HepG2 (cell line): ENCODE measurements around the gene KRTAP26-1. TPM values are rescaled to one million over a fixed set of nuclear protein-coding genes. Genes with fewer than 3 reads are reported as not detected.

Experiments used
- GATAD1 ChIP-seq: IDR thresholded peaks from 2 replicates; pipeline ENCODE4 v1.6.1; 2016; ENCODE audit warnings: missing genetic modification reagents, missing compliant biosample characterization
- NFKB2 ChIP-seq: sonication (generic); formaldehyde crosslinking; IDR thresholded peaks from 2 replicates; pipeline ENCODE4 v1.4.0; 2020; ENCODE audit warnings: missing genetic modification reagents, borderline replicate concordance
- TGIF2 ChIP-seq: IDR thresholded peaks from 2 replicates; pipeline ENCODE4 v1.6.1; 2016; ENCODE audit warnings: control low read depth, missing compliant biosample characterization
- ZNF44 ChIP-seq: sonication (generic); formaldehyde crosslinking; IDR thresholded peaks from 2 replicates; pipeline ENCODE4 v1.5.1; 2020; ENCODE audit warnings: mild to moderate bottlenecking, missing genetic modification reagents
- polyA plus RNA-seq, 8 experiments: library from polyadenylated mRNA; depleted of rRNA in 3 of 8; stranded (reverse) in 7 of 8; unstranded in 1 of 8; fragments of >200 nt; fragmentation: Illumina TruSeq in 4 of 8; extraction: Trizol in 4 of 8; gene quantifications; 2 replicates each; pipeline versions ENCODE4 v1.2.1 to v1.2.3, GENCODE V29; 2011 to 2016; ENCODE audit warnings: low read depth in 4 of 8, missing spikeins in 1 of 8, mixed read lengths in 1 of 8; ENCODE audit not compliant: insufficient read depth in 1 of 8
- small RNA-seq, 3 experiments: library from RNA; depleted of rRNA; stranded (forward); fragments of <200 nt; gene quantifications; one replicate each; pipeline ENCODE3, GENCODE V24; 2012; ENCODE audit warnings: low read depth in 2 of 3, low replicate concordance in 1 of 3; ENCODE audit not compliant: insufficient read length in 3 of 3, insufficient read depth in 2 of 3
- total RNA-seq, 5 experiments: library from RNA; depleted of rRNA; stranded (reverse); fragments of >200 nt; fragmentation: Illumina TruSeq; extraction: Trizol; gene quantifications; 2 replicates each; pipeline ENCODE4 v1.2.3, GENCODE V29; 2016; ENCODE audit warnings: low read depth in 1 of 5
- TF ChIP-seq, protein P1 (sequence below): sonication (generic); formaldehyde crosslinking; conservative IDR thresholded peaks from 2 replicates; pipeline ENCODE4 v1.4.0; 2020; ENCODE audit warnings: missing genetic modification reagents
- TF ChIP-seq, protein P2 (sequence below): sonication (generic); formaldehyde crosslinking; IDR thresholded peaks from 2 replicates; pipeline ENCODE4 v1.5.0; 2020; ENCODE audit warnings: missing genetic modification reagents

KRTAP26-1 gene
- total and polyA plus RNA-seq, 2 of the 13 experiments (the other 11 are each of a cell fraction or from before 2014, with no cell fraction given): not detected

DNA sequence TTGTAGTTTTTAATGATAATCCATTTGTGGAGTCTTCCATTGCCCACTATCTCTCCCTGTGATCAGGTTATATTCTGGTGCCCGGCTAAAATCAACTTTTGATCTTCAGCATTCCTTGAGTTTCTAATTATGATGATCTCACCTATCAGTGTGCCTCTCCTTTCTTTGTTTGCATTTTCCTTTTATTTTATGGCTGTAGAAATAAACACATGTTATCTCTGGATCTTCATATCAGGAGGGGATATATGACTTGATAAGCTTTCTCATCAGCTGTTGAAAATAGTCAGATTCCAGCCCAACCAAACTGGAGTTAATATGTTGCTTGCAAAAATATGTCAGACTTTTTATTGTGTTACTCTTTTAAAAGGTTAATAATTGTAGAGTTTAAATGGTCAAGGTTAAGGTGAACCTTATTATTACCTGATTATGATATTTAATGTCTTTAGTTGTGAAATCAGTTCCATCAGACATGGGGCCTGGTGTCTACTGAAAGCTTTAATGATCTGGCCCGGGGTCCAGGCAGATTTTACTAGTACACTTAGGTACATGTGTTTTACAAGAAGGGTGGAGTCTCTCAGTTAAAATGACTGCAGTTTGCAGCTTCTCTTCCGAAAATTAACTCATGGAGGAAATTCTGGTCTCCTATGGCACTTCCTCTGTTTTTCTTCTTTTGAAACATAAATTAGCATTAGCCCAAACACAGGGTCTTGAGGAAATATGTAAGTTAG lies 50.1 kb downstream of the KRTAP26-1 start (continued):
- TF ChIP-seq, protein P1, sequence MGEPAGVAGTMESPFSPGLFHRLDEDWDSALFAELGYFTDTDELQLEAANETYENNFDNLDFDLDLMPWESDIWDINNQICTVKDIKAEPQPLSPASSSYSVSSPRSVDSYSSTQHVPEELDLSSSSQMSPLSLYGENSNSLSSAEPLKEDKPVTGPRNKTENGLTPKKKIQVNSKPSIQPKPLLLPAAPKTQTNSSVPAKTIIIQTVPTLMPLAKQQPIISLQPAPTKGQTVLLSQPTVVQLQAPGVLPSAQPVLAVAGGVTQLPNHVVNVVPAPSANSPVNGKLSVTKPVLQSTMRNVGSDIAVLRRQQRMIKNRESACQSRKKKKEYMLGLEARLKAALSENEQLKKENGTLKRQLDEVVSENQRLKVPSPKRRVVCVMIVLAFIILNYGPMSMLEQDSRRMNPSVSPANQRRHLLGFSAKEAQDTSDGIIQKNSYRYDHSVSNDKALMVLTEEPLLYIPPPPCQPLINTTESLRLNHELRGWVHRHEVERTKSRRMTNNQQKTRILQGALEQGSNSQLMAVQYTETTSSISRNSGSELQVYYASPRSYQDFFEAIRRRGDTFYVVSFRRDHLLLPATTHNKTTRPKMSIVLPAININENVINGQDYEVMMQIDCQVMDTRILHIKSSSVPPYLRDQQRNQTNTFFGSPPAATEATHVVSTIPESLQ (CRISPR knock-in tag): no peak
- TF ChIP-seq TGIF2: no peak
- TF ChIP-seq, protein P2, sequence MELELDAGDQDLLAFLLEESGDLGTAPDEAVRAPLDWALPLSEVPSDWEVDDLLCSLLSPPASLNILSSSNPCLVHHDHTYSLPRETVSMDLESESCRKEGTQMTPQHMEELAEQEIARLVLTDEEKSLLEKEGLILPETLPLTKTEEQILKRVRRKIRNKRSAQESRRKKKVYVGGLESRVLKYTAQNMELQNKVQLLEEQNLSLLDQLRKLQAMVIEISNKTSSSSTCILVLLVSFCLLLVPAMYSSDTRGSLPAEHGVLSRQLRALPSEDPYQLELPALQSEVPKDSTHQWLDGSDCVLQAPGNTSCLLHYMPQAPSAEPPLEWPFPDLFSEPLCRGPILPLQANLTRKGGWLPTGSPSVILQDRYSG (CRISPR knock-in tag): no peak
- TF ChIP-seq NFKB2: no peak
- TF ChIP-seq GATAD1 (CRISPR knock-in tag): no peak
- TF ChIP-seq ZNF44: no peak
- TF ChIP-seq, all 625 proteins: peak for 0

Small RNA genes lying within 50 kb of the gene (small RNA-seq; reads per million reads assigned to genes)
- gene KRTAP23-1: 0 reads per million in 3 experiments

Other genes starting within 250 kb of the KRTAP26-1 start
- gene CLDN17, start 153.5 kb downstream of the KRTAP26-1 start, total RNA-seq (2016; rRNA removed; fragmentation: Illumina TruSeq; extraction: Trizol): not detected in 2 replicates
- not detected in 2 replicates for gene CLDN17, start 153.5 kb downstream of the KRTAP26-1 start, polyA plus RNA-seq (2011; rRNA removed)
- gene CLDN8, start 104.2 kb downstream of the KRTAP26-1 start, total RNA-seq (2016; rRNA removed; fragmentation: Illumina TruSeq; extraction: Trizol): not detected in 2 replicates
- not detected in 2 replicates for gene CLDN8, start 104.2 kb downstream of the KRTAP26-1 start, polyA plus RNA-seq (2011; rRNA removed)
- not detected in 2 replicates for gene KRTAP24-1, start 37.4 kb downstream of the KRTAP26-1 start, total RNA-seq (2016; rRNA removed; fragmentation: Illumina TruSeq; extraction: Trizol)
- gene KRTAP24-1, start 37.4 kb downstream of the KRTAP26-1 start, polyA plus RNA-seq (2011; rRNA removed): not detected in 2 replicates
- gene KRTAP25-1, start 30.8 kb downstream of the KRTAP26-1 start, total RNA-seq (2016; rRNA removed; fragmentation: Illumina TruSeq; extraction: Trizol): not detected in 2 replicates
- not detected in 2 replicates for gene KRTAP25-1, start 30.8 kb downstream of the KRTAP26-1 start, polyA plus RNA-seq (2011; rRNA removed)
- not detected in 2 replicates for gene KRTAP27-1, start 17.4 kb upstream of the KRTAP26-1 start, total RNA-seq (2016; rRNA removed; fragmentation: Illumina TruSeq; extraction: Trizol)
- gene KRTAP27-1, start 17.4 kb upstream of the KRTAP26-1 start, polyA plus RNA-seq (2011; rRNA removed): not detected in 2 replicates
- not detected in 2 replicates for gene KRTAP23-1, start 28.3 kb upstream of the KRTAP26-1 start, total RNA-seq (2016; rRNA removed; fragmentation: Illumina TruSeq; extraction: Trizol)
- gene KRTAP23-1, start 28.3 kb upstream of the KRTAP26-1 start, polyA plus RNA-seq (2011; rRNA removed): not detected in 2 replicates
- not detected in 2 replicates for gene KRTAP13-2, start 52.0 kb upstream of the KRTAP26-1 start, total RNA-seq (2016; rRNA removed; fragmentation: Illumina TruSeq; extraction: Trizol)
- gene KRTAP13-2, start 52.0 kb upstream of the KRTAP26-1 start, polyA plus RNA-seq (2011; rRNA removed): not detected in 2 replicates
- not detected in 2 replicates for gene KRTAP13-1, start 75.7 kb upstream of the KRTAP26-1 start, total RNA-seq (2016; rRNA removed; fragmentation: Illumina TruSeq; extraction: Trizol)
- gene KRTAP13-1, start 75.7 kb upstream of the KRTAP26-1 start, polyA plus RNA-seq (2011; rRNA removed): not detected in 2 replicates
- gene KRTAP13-3, start 105.6 kb upstream of the KRTAP26-1 start, total RNA-seq (2016; rRNA removed; fragmentation: Illumina TruSeq; extraction: Trizol): not detected in 2 replicates
- gene KRTAP13-3, start 105.6 kb upstream of the KRTAP26-1 start, polyA plus RNA-seq (2011; rRNA removed): not detected in 2 replicates
- gene KRTAP13-4, start 109.9 kb upstream of the KRTAP26-1 start, total RNA-seq (2016; rRNA removed; fragmentation: Illumina TruSeq; extraction: Trizol): not detected in 2 replicates
- gene KRTAP13-4, start 109.9 kb upstream of the KRTAP26-1 start, polyA plus RNA-seq (2011; rRNA removed): not detected in 2 replicates
- not detected in 2 replicates for gene KRTAP15-1, start 120.0 kb upstream of the KRTAP26-1 start, total RNA-seq (2016; rRNA removed; fragmentation: Illumina TruSeq; extraction: Trizol)
- gene KRTAP15-1, start 120.0 kb upstream of the KRTAP26-1 start, polyA plus RNA-seq (2011; rRNA removed): not detected in 2 replicates
- not detected in 2 replicates for gene KRTAP19-1, start 160.1 kb upstream of the KRTAP26-1 start, total RNA-seq (2016; rRNA removed; fragmentation: Illumina TruSeq; extraction: Trizol)
- not detected in 2 replicates for gene KRTAP19-1, start 160.1 kb upstream of the KRTAP26-1 start, polyA plus RNA-seq (2011; rRNA removed)
- not detected in 2 replicates for gene KRTAP19-2, start 167.1 kb upstream of the KRTAP26-1 start, total RNA-seq (2016; rRNA removed; fragmentation: Illumina TruSeq; extraction: Trizol)
- not detected in 2 replicates for gene KRTAP19-2, start 167.1 kb upstream of the KRTAP26-1 start, polyA plus RNA-seq (2011; rRNA removed)
- not detected in 2 replicates for gene KRTAP19-3, start 171.7 kb upstream of the KRTAP26-1 start, total RNA-seq (2016; rRNA removed; fragmentation: Illumina TruSeq; extraction: Trizol)
- gene KRTAP19-3, start 171.7 kb upstream of the KRTAP26-1 start, polyA plus RNA-seq (2011; rRNA removed): not detected in 2 replicates
- gene KRTAP19-4, start 176.8 kb upstream of the KRTAP26-1 start, total RNA-seq (2016; rRNA removed; fragmentation: Illumina TruSeq; extraction: Trizol): not detected in 2 replicates
- gene KRTAP19-4, start 176.8 kb upstream of the KRTAP26-1 start, polyA plus RNA-seq (2011; rRNA removed): not detected in 2 replicates
- gene KRTAP19-5, start 181.8 kb upstream of the KRTAP26-1 start, total RNA-seq (2016; rRNA removed; fragmentation: Illumina TruSeq; extraction: Trizol): not detected in 2 replicates
- gene KRTAP19-5, start 181.8 kb upstream of the KRTAP26-1 start, polyA plus RNA-seq (2011; rRNA removed): not detected in 2 replicates
- not detected in 2 replicates for gene KRTAP19-6, start 221.5 kb upstream of the KRTAP26-1 start, total RNA-seq (2016; rRNA removed; fragmentation: Illumina TruSeq; extraction: Trizol)
- gene KRTAP19-6, start 221.5 kb upstream of the KRTAP26-1 start, polyA plus RNA-seq (2011; rRNA removed): not detected in 2 replicates
- not detected in 2 replicates for gene KRTAP19-7, start 241.0 kb upstream of the KRTAP26-1 start, total RNA-seq (2016; rRNA removed; fragmentation: Illumina TruSeq; extraction: Trizol)
- not detected in 2 replicates for gene KRTAP19-7, start 241.0 kb upstream of the KRTAP26-1 start, polyA plus RNA-seq (2011; rRNA removed)